ENCODE data around the gene SQSTM1.
"Not testable (repeated sequence)": the region's sequence is repeated elsewhere in the genome, so short reads cannot be mapped to it uniquely, and the experiment has no call there.

GRCh38 chr5:179871533-179871932 is 50.8 kb downstream of the SQSTM1 start:
- TF ChIP-seq CTCF, POLR2A (IDR thresholded peaks at IDR 0.05): not testable (repeated sequence)

All from tibial nerve (tissue), 3 donors.